HG03378 (cell line): Measurements from ENCODE around the gene USP53.
"Not testable (repeated sequence)": the region's sequence is repeated elsewhere in the genome, so short reads cannot be mapped to it uniquely, and the experiment has no call there.

Source experiments
- ATAC-seq: cut with Tn5 transposase; IDR thresholded peaks from one replicate; pipeline ENCODE4 v1.9.1; 2021; ENCODE audit warnings: mild to moderate bottlenecking, moderate library complexity; ENCODE audit not compliant: unreplicated experiment

The USP53 gene

DNA sequence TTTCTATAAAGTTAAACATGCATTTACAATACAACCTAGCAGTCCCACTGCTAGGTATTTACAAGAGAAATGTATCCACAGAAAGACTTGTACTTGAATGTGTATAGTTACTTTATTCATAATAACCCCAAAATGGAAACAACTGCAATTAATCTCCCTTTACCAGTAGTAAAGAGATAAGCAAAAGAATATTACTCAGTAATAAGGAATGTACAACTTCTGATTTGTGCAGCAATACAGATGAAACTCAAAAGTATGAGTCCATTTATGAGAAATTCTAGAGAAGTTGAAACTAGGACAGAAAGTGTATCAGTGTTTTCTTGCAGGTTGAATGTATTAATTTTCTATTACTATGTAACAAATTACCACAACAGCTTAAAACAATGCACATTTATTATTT, 15.2 kb downstream of the USP53 start:
- ATAC-seq = no peak

DNA sequence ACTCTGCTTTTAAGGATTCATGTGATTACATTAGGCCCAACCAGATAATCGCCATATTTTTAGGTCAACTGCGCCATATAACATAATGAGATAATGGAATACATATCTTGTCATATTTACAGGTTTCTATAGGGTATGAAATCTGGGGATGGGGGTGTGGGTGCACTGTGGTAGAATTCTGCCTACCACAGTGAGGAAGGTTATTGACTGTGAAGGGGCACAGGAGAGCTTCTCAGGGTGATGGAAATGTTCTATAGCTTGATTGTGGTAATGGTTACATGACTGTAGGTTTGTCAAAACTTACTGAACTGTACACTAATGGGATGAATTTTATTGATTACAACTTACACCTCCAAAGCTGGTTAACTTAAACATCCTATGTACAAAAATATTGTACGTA, 15.9 kb downstream of the USP53 start:
- ATAC-seq = no peak

- no peak for ATAC-seq
Observed at GRCh38 chr4:119229908-119230687, 17.6 kb downstream of the USP53 start.

DNA sequence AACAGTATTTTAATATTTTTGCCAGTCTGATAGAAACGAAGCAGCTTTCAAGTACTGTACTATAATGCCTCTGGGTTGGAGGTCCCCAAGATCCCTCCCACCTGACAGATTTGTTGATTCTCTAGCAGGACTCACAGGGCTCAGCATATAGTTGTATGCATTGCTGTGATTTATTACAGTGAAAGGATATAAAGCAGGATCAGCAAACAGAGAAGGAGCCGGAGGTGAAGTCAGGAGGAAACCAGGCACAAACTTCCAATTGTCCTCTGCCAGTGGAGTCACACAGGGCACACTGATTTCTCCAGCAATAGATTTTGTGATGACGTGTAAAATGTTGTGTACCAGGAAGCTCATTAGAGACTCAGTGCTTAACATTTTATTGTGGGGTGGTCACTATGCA, 19.0 kb downstream of the USP53 start:
- ATAC-seq = no peak

GRCh38 chr4:119232286-119232685, 19.8 kb downstream of the USP53 start:
- ATAC-seq = no peak

- no peak for ATAC-seq
Observed at GRCh38 chr4:119233191-119233590, 20.7 kb downstream of the USP53 start.

GRCh38 chr4:119233750-119234149, 21.2 kb downstream of the USP53 start:
- no peak for ATAC-seq

DNA sequence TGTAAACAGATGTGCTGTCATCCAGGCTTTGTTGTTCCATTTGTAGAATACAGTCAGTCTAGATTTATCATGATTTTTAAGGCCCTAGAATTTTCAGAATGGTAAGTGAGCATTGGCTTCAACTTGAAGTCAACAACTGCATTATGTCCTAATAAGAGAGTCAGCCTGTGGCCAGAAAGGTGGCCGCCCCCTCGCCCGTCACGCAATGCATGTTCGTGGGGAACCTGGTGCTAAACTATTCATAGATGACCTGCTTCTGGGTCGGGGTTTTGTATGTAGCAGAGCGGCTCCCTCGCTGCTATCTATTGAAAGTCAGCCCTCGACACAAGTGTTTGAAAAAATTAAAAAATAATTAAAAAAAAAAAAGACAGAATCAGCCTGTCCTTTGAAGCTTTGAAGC, 24.7 kb downstream of the USP53 start:
- ATAC-seq = no peak

DNA sequence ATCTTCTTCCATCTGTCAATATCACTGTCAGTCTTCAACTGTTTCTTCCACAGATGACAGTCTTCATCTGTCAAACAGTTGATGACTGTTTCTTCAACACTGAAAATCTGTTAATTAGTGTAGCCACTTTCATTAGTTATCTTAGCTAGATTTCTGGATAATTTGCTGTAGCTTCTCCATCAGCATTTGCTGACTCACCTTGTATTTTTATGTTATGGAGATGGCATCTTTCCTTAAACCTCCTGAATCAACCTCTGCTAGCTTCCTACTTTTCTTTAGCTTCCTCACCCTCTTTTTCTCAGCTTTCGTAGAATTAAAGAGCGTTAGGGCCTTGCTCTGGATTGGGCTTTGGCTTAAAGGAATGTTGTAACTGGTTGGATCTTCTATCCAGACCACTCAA, 25.1 kb downstream of the USP53 start:
- no peak for ATAC-seq

DNA sequence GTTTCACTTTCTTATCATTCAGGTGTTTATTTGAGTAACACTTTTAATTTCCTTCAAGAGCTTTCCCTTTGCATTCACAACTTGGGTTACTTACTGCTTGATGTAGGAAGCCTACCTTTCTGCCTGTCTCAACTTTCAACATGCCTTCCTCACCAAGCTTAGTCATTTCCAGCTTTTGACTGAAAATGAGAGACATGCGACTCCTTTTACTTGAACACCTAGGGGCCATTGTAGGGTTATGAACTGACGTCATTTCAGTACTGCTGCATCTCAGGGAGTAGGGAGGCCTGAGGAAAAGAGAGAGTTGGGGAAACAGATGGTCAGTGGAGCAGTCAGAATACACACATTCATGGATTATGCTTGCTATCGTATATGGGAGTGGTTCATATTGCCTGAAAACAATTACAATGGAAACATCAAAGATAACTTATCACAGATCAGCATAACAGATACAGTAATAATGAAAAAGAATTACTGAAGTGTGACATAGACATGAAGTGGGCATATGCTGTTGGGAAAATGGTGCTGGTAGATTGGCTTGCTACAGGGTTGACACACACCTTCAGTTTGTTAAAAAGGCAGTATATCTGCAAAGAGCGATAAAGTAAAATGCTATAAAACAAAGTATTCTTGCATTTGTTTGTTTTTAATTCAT, 25.7 kb downstream of the USP53 start:
- peak; percentile 99 for ATAC-seq

- no peak for ATAC-seq
Observed at GRCh38 chr4:119240128-119240527, 27.6 kb downstream of the USP53 start.

GRCh38 chr4:119240568-119240967, 28.1 kb downstream of the USP53 start:
- ATAC-seq = no peak

GRCh38 chr4:119242417-119242816, 29.9 kb downstream of the USP53 start:
- ATAC-seq = no peak

- no peak for ATAC-seq
Observed at GRCh38 chr4:119243868-119244267, 31.4 kb downstream of the USP53 start.

- ATAC-seq = no peak
Observed at GRCh38 chr4:119244344-119244743, 31.8 kb downstream of the USP53 start.

GRCh38 chr4:119244832-119245231, 32.3 kb downstream of the USP53 start:
- no peak for ATAC-seq

- no peak for ATAC-seq
Observed at GRCh38 chr4:119246177-119246733, 33.7 kb downstream of the USP53 start.

DNA sequence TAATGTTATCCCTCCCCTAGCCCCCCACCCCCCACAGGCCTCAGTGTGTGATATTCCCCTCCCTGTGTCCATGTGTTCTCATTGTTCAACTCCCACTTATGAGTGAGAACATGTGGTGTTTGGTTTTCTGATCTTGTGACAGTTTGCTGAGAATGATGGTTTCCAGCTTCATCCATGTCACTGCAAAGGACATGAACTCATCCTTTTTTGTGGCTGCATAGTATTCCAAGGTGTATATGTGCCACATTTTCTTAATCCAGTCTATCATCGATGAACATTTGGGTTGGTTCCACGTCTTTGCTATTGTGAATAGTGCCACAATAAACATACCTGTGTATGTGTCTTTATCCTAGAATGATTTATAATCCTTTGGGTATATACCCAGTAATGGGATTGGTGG, 38.5 kb downstream of the USP53 start:
- not testable (repeated sequence) for ATAC-seq

DNA sequence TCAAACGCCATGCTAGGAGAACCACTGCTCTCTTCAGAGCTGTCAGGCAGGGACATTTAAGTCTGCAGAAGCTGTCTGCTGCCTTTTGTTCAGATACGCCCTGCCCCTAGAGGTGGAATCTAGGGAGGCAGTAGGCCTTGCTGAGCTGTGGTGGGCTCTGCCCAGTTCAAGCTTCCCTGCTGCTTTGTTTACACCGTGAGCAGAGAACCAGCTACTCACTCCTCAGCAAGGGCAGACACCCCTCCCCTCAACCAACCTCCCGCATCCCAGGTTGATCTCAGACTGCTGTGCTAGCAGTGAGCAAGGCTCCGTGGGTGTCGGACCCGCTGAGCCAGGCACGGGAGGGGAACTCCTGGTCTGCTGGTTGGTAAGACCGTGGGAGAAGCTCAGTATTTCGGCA, 42.7 kb downstream of the USP53 start:
- ATAC-seq = not testable (repeated sequence)

- ATAC-seq = no peak
Observed at GRCh38 chr4:119260528-119260927, 48.0 kb downstream of the USP53 start.

DNA sequence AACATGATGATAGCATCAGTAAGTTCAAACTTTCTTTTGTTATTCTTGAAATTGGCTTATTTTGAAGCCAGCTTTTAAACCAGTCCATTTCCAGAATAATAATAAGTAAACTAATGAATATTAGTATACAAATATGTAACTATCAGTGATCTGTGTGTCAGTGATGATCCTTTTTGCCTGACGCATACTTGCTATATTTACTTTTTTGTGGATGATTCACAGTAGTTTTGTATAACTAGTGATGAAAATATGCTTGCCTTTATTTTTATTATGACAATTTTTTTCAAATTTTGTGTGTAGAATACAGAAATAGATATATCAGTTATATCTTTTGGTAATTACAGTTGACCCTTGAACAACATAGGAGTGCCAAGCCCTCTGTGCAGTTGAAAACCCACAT, 49.5 kb downstream of the USP53 start:
- no peak for ATAC-seq

DNA sequence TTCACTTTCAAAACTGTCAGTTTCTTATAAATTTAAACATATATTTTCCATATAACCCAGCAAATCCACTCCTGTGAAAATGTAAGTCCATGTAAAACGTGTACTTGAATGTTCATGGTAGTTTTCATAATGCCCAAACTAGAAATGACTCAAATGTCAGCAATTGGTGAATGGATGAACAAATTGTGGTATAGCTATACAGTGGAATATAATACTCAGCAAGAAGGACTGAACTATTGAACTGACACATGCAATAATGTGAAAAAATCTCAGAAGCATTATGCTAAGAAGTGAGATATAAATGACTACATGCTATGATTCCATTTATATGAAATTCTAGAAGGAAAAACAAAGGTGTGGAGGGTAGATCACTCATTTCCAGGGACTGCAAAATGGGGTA, 52.2 kb downstream of the USP53 start:
- ATAC-seq = no peak
